HepG2 (cell line): ENCODE measurements around the gene MYBPC2. TPM values are rescaled to one million over a fixed set of nuclear protein-coding genes. Genes with fewer than 3 reads are reported as not detected.

Experiments used
- ARID5B ChIP-seq: IDR thresholded peaks from 2 replicates; pipeline ENCODE4 v1.4.0; 2020; ENCODE audit warnings: mild to moderate bottlenecking, missing genetic modification reagents
- FOXO1 ChIP-seq: sonication (generic); formaldehyde crosslinking; IDR thresholded peaks from 2 replicates; pipeline ENCODE4 v1.4.0; 2020; ENCODE audit warnings: missing genetic modification reagents
- GLI4 ChIP-seq: sonication (generic); formaldehyde crosslinking; IDR thresholded peaks from 2 replicates; pipeline ENCODE4 v1.5.1; 2020; ENCODE audit warnings: missing genetic modification reagents, mild to moderate bottlenecking, moderate library complexity, borderline replicate concordance
- HOXD1 ChIP-seq: sonication (generic); formaldehyde crosslinking; IDR thresholded peaks from 2 replicates; pipeline ENCODE4 v1.5.0; 2020; ENCODE audit warnings: missing genetic modification reagents
- KLF11 ChIP-seq: IDR thresholded peaks from 2 replicates; pipeline ENCODE4 v1.6.1; 2016; ENCODE audit warnings: missing compliant biosample characterization
- ZNF12 ChIP-seq: sonication (generic); formaldehyde crosslinking; IDR thresholded peaks from 2 replicates; pipeline ENCODE4 v1.5.0; 2020; ENCODE audit warnings: missing genetic modification reagents
- ZNF354B ChIP-seq: sonication (generic); formaldehyde crosslinking; IDR thresholded peaks from 2 replicates; pipeline ENCODE4 v1.8.0; 2022; ENCODE audit warnings: mild to moderate bottlenecking, missing genetic modification reagents
- ZNF646 ChIP-seq: sonication (generic); formaldehyde crosslinking; IDR thresholded peaks from 2 replicates; pipeline ENCODE4 v1.9.0; 2021; ENCODE audit warnings: mild to moderate bottlenecking, missing genetic modification reagents
- ZNF687 ChIP-seq: sonication (generic); formaldehyde crosslinking; IDR thresholded peaks from 2 replicates; pipeline ENCODE4 v1.5.1; 2020; ENCODE audit warnings: mild to moderate bottlenecking, missing genetic modification reagents, moderate library complexity
- ZNF782 ChIP-seq: sonication (generic); formaldehyde crosslinking; IDR thresholded peaks from 2 replicates; pipeline ENCODE4 v1.4.0; 2020; ENCODE audit warnings: missing genetic modification reagents, mild to moderate bottlenecking, borderline replicate concordance
- polyA plus RNA-seq, 8 experiments: library from polyadenylated mRNA; depleted of rRNA in 3 of 8; stranded (reverse) in 7 of 8; unstranded in 1 of 8; fragments of >200 nt; fragmentation: Illumina TruSeq in 4 of 8; extraction: Trizol in 4 of 8; gene quantifications; 2 replicates each; pipeline versions ENCODE4 v1.2.1 to v1.2.3, GENCODE V29; 2011 to 2016; ENCODE audit warnings: low read depth in 4 of 8, missing spikeins in 1 of 8, mixed read lengths in 1 of 8; ENCODE audit not compliant: insufficient read depth in 1 of 8
- total RNA-seq, 5 experiments: library from RNA; depleted of rRNA; stranded (reverse); fragments of >200 nt; fragmentation: Illumina TruSeq; extraction: Trizol; gene quantifications; 2 replicates each; pipeline ENCODE4 v1.2.3, GENCODE V29; 2016; ENCODE audit warnings: low read depth in 1 of 5

The MYBPC2 gene
- total and polyA plus RNA-seq, 2 of the 13 experiments (the other 11 are each of a cell fraction or from before 2014, with no cell fraction given) = not detected

- TF ChIP-seq ARID5B (CRISPR knock-in tag) (no peak), KLF11 (CRISPR knock-in tag) (no peak), ZNF354B (CRISPR knock-in tag) (no peak), GLI4 (CRISPR knock-in tag) (no peak), ZNF782 (no peak), ZNF12 (CRISPR knock-in tag) (no peak), ZNF687 (CRISPR knock-in tag) (no peak), HOXD1 (CRISPR knock-in tag) (no peak), ZNF646 (CRISPR knock-in tag) (no peak), FOXO1 (no peak)
- TF ChIP-seq, all 625 proteins: peak for 0
These were observed 25.8 kb downstream of the MYBPC2 start (continued) for GRCh38 chr19:50458396-50459066.
